ENCODE measurements around the gene KCND3.
A peak's percentile ranks its signal among the peaks of the same experiment; 100 is the strongest.

The KCND3 gene

GRCh38 chr1:111878091-111878490 is 111.4 kb downstream of the KCND3 start:
- DNase-seq: no peak

- no peak for DNase-seq
These were observed 112.8 kb downstream of the KCND3 start for GRCh38 chr1:111876631-111877030.

- no peak for DNase-seq
These were observed 113.8 kb downstream of the KCND3 start for GRCh38 chr1:111875640-111876039.

GRCh38 chr1:111873460-111874030 is 115.9 kb downstream of the KCND3 start:
- no peak for DNase-seq

- no peak for DNase-seq
These were observed 119.3 kb downstream of the KCND3 start for GRCh38 chr1:111870181-111870580.

- no peak for DNase-seq
These were observed 121.5 kb downstream of the KCND3 start for GRCh38 chr1:111867868-111868440.

GRCh38 chr1:111864862-111865261 is 124.6 kb downstream of the KCND3 start:
- no peak for DNase-seq

- no peak for DNase-seq
These were observed 126.1 kb downstream of the KCND3 start for GRCh38 chr1:111863401-111863800.

GRCh38 chr1:111862599-111862998 is 126.9 kb downstream of the KCND3 start:
- DNase-seq: no peak

- DNase-seq: no peak
These were observed 127.9 kb downstream of the KCND3 start for GRCh38 chr1:111861523-111861922.

- DNase-seq: no peak
These were observed 132.2 kb downstream of the KCND3 start for GRCh38 chr1:111857194-111857651.

- peak; percentile 32 for DNase-seq
These were observed 132.9 kb downstream of the KCND3 start for GRCh38 chr1:111856411-111857185.

- DNase-seq: no peak
These were observed 134.2 kb downstream of the KCND3 start for GRCh38 chr1:111855260-111855659.

GRCh38 chr1:111852261-111852721 is 137.2 kb downstream of the KCND3 start:
- DNase-seq: no peak

- DNase-seq: no peak
These were observed 137.9 kb downstream of the KCND3 start for GRCh38 chr1:111851552-111851951.

- DNase-seq: no peak
These were observed 139.4 kb downstream of the KCND3 start for GRCh38 chr1:111850109-111850508.

- no peak for DNase-seq
These were observed 140.5 kb downstream of the KCND3 start for GRCh38 chr1:111848852-111849545.

GRCh38 chr1:111847466-111847865 is 142.0 kb downstream of the KCND3 start:
- DNase-seq: no peak

GRCh38 chr1:111846842-111847241 is 142.6 kb downstream of the KCND3 start:
- DNase-seq: no peak

GRCh38 chr1:111843177-111843576 is 146.3 kb downstream of the KCND3 start:
- DNase-seq: no peak

GRCh38 chr1:111842411-111842810 is 147.1 kb downstream of the KCND3 start:
- DNase-seq: no peak

- DNase-seq: no peak
These were observed 147.7 kb downstream of the KCND3 start for GRCh38 chr1:111841746-111842145.

GRCh38 chr1:111841189-111841588 is 148.3 kb downstream of the KCND3 start:
- DNase-seq: no peak

- DNase-seq: no peak
These were observed 152.1 kb downstream of the KCND3 start for GRCh38 chr1:111837393-111837792.
